ENCODE results near the gene CHRNA7. TPM values are rescaled to one million over a fixed set of nuclear protein-coding genes. Genes with fewer than 3 reads are reported as not detected.

The CHRNA7 gene
- not detected for total RNA-seq
- not detected for polyA plus RNA-seq

- no peak for DNase-seq
- ChIA-PET POLR2A (no interaction called here), CTCF (no interaction called here)
- no peaks in the 10 kb centered on the region for H3K4me1 ChIP-seq (ENCODE audit: insufficient read depth, low read length)
- Mint-ChIP-seq H3K27me3 (peaks cover 46 to 59% of the 10 kb centered on the region in 2 donors), H3K27ac (peak within 1 kb of the TSS in 1 of 8 donors; percentile 10), H3K9me3 (peaks cover 0 to 5% (median 0%) of the 10 kb centered on the region in 5 donors), H3K4me3 (peak within 1 kb of the TSS in 6 of 7 donors; percentile 4 to 86 (median 56)), H3K4me1 (peaks cover 7 to 8% (median 8%) of the 10 kb centered on the region in 3 donors), H3K36me3 (no peaks in the 10 kb centered on the region)
- no peak within 1 kb of the TSS for H3K4me3 ChIP-seq (ENCODE audit: low read length)
- H3K27ac ChIP-seq (ENCODE audit: low read depth, low read length): no peak within 1 kb of the TSS
- H3K9me3 ChIP-seq (ENCODE audit: low read length): no peaks in the 10 kb centered on the region
- H3K36me3 ChIP-seq (ENCODE audit: insufficient read depth, low read length): no peaks in the 10 kb centered on the region
- peaks cover 26% of the 10 kb centered on the region for H3K27me3 ChIP-seq (ENCODE audit: insufficient read depth, low read length, poor library complexity, severe bottlenecking)
Measured at GRCh38 chr15:32029862-32030781, at the start of gene CHRNA7. Gene CHRNA7, plus strand, starts transcription at chr15:32030515. Its CDS starts 80 bp downstream, at chr15:32030595.

- H3K27ac Mint-ChIP-seq: peak overlapping the region in 1 of 8 donors; percentile 84
- Histone ChIP-seq H3K4me3 (ENCODE audit: low read length) (no peak overlapping the region), H3K27me3 (ENCODE audit: insufficient read depth, low read length, poor library complexity, severe bottlenecking) (no peaks in the 10 kb centered on the region), H3K27ac (ENCODE audit: low read depth, low read length) (no peak overlapping the region), H3K36me3 (ENCODE audit: insufficient read depth, low read length) (no peaks in the 10 kb centered on the region), H3K9me3 (ENCODE audit: low read length) (no peaks in the 10 kb centered on the region), H3K4me1 (ENCODE audit: insufficient read depth, low read length) (no peaks in the 10 kb centered on the region)
- no peaks in the 10 kb centered on the region for H3K9me3 Mint-ChIP-seq
- H3K27me3 Mint-ChIP-seq: peaks cover 5% of the 10 kb centered on the region in 2 donors
- ChIA-PET CTCF (interaction anchor here (0.9 kb wide), 1 partner anchor 8 kb away, joined by 5 read pairs; no protein-coding TSS in a partner anchor), POLR2A (no interaction called here)
- H3K4me3 Mint-ChIP-seq: no peak overlapping the region
- peaks cover 0 to 4% (median 0%) of the 10 kb centered on the region in 3 donors for H3K36me3 Mint-ChIP-seq
- DNase-seq: no peak
- H3K4me1 Mint-ChIP-seq: peaks cover 0 to 8% (median 6%) of the 10 kb centered on the region in 3 donors
Measured at GRCh38 chr15:31985607-31986006, 44.7 kb upstream of the CHRNA7 start.

GRCh38 chr15:31993062-31993461 is 37.3 kb upstream of the CHRNA7 start:
- Mint-ChIP-seq H3K4me1 (no peaks in the 10 kb centered on the region), H3K27me3 (peaks cover 8 to 19% of the 10 kb centered on the region in 2 donors), H3K27ac (no peak overlapping the region), H3K9me3 (peaks cover 0 to 3% (median 0%) of the 10 kb centered on the region in 5 donors), H3K4me3 (no peak overlapping the region), H3K36me3 (peaks cover 0 to 4% (median 0%) of the 10 kb centered on the region in 3 donors)
- Histone ChIP-seq H3K27me3 (ENCODE audit: insufficient read depth, low read length, poor library complexity, severe bottlenecking) (no peaks in the 10 kb centered on the region), H3K27ac (ENCODE audit: low read depth, low read length) (no peak overlapping the region), H3K4me3 (ENCODE audit: low read length) (no peak overlapping the region), H3K36me3 (ENCODE audit: insufficient read depth, low read length) (no peaks in the 10 kb centered on the region), H3K9me3 (ENCODE audit: low read length) (no peaks in the 10 kb centered on the region), H3K4me1 (ENCODE audit: insufficient read depth, low read length) (no peaks in the 10 kb centered on the region)
- no peak for DNase-seq
- CTCF ChIA-PET: interaction anchor here (1.0 kb wide), 1 partner anchor 16 kb away, joined by 3 read pairs; no protein-coding TSS in a partner anchor
- POLR2A ChIA-PET: no interaction called here

- Histone ChIP-seq H3K9me3 (ENCODE audit: low read length) (no peaks in the 10 kb centered on the region), H3K36me3 (ENCODE audit: insufficient read depth, low read length) (no peaks in the 10 kb centered on the region), H3K4me3 (ENCODE audit: low read length) (no peak overlapping the region), H3K27me3 (ENCODE audit: insufficient read depth, low read length, poor library complexity, severe bottlenecking) (no peaks in the 10 kb centered on the region), H3K4me1 (ENCODE audit: insufficient read depth, low read length) (no peaks in the 10 kb centered on the region), H3K27ac (ENCODE audit: low read depth, low read length) (no peak overlapping the region)
- Mint-ChIP-seq H3K4me3 (no peak overlapping the region), H3K36me3 (no peaks in the 10 kb centered on the region), H3K4me1 (no peaks in the 10 kb centered on the region), H3K27ac (no peak overlapping the region), H3K9me3 (peaks cover 0 to 3% (median 0%) of the 10 kb centered on the region in 5 donors), H3K27me3 (peaks cover 10 to 33% of the 10 kb centered on the region in 2 donors)
- ChIA-PET POLR2A (no interaction called here), CTCF (no interaction called here)
- DNase-seq: no peak
Measured at GRCh38 chr15:31997711-31998110, 32.6 kb upstream of the CHRNA7 start.

GRCh38 chr15:32003558-32003957 is 26.8 kb upstream of the CHRNA7 start:
- ChIA-PET POLR2A (no interaction called here), CTCF (no interaction called here)
- H3K9me3 Mint-ChIP-seq: no peaks in the 10 kb centered on the region
- no peak for DNase-seq
- H3K4me3 Mint-ChIP-seq: no peak overlapping the region
- peaks cover 8 to 19% of the 10 kb centered on the region in 2 donors for H3K27me3 Mint-ChIP-seq
- Histone ChIP-seq H3K27ac (ENCODE audit: low read depth, low read length) (no peak overlapping the region), H3K27me3 (ENCODE audit: insufficient read depth, low read length, poor library complexity, severe bottlenecking) (no peaks in the 10 kb centered on the region), H3K9me3 (ENCODE audit: low read length) (no peaks in the 10 kb centered on the region), H3K36me3 (ENCODE audit: insufficient read depth, low read length) (no peaks in the 10 kb centered on the region), H3K4me3 (ENCODE audit: low read length) (no peak overlapping the region), H3K4me1 (ENCODE audit: insufficient read depth, low read length) (no peaks in the 10 kb centered on the region)
- no peaks in the 10 kb centered on the region for H3K36me3 Mint-ChIP-seq
- no peaks in the 10 kb centered on the region for H3K4me1 Mint-ChIP-seq
- no peak overlapping the region for H3K27ac Mint-ChIP-seq

- POLR2A ChIA-PET: no interaction called here
- no peak overlapping the region for H3K4me3 Mint-ChIP-seq
- no peaks in the 10 kb centered on the region for H3K36me3 Mint-ChIP-seq
- Histone ChIP-seq H3K27me3 (ENCODE audit: insufficient read depth, low read length, poor library complexity, severe bottlenecking) (no peaks in the 10 kb centered on the region), H3K36me3 (ENCODE audit: insufficient read depth, low read length) (no peaks in the 10 kb centered on the region), H3K9me3 (ENCODE audit: low read length) (no peaks in the 10 kb centered on the region), H3K4me1 (ENCODE audit: insufficient read depth, low read length) (no peaks in the 10 kb centered on the region), H3K27ac (ENCODE audit: low read depth, low read length) (no peak overlapping the region), H3K4me3 (ENCODE audit: low read length) (no peak overlapping the region)
- H3K27ac Mint-ChIP-seq: no peak overlapping the region
- no peaks in the 10 kb centered on the region for H3K9me3 Mint-ChIP-seq
- H3K27me3 Mint-ChIP-seq: peaks cover 8 to 23% of the 10 kb centered on the region in 2 donors
- CTCF ChIA-PET: no interaction called here
- no peaks in the 10 kb centered on the region for H3K4me1 Mint-ChIP-seq
- no peak for DNase-seq
Measured at GRCh38 chr15:32004249-32004648, 26.1 kb upstream of the CHRNA7 start.

- H3K27ac Mint-ChIP-seq: no peak overlapping the region
- POLR2A ChIA-PET: no interaction called here
- peaks cover 8 to 23% of the 10 kb centered on the region in 2 donors for H3K27me3 Mint-ChIP-seq
Measured at GRCh38 chr15:32007355-32007960, 22.9 kb upstream of the CHRNA7 start.

GRCh38 chr15:32014953-32015352 is 15.4 kb upstream of the CHRNA7 start:
- ChIA-PET POLR2A (no interaction called here), CTCF (no interaction called here)
- no peaks in the 10 kb centered on the region for H3K4me1 Mint-ChIP-seq
- peaks cover 15 to 47% of the 10 kb centered on the region in 2 donors for H3K27me3 Mint-ChIP-seq
- H3K4me3 ChIP-seq (ENCODE audit: low read length): no peak overlapping the region
- H3K27ac ChIP-seq (ENCODE audit: low read depth, low read length): no peak overlapping the region
- H3K4me1 ChIP-seq (ENCODE audit: insufficient read depth, low read length): no peaks in the 10 kb centered on the region
- H3K9me3 ChIP-seq (ENCODE audit: low read length): no peaks in the 10 kb centered on the region
- peaks cover 0 to 4% (median 0%) of the 10 kb centered on the region in 5 donors for H3K9me3 Mint-ChIP-seq
- peaks cover 4% of the 10 kb centered on the region for H3K27me3 ChIP-seq (ENCODE audit: insufficient read depth, low read length, poor library complexity, severe bottlenecking)
- H3K36me3 Mint-ChIP-seq: no peaks in the 10 kb centered on the region
- no peak for DNase-seq
- no peak overlapping the region for H3K27ac Mint-ChIP-seq
- H3K36me3 ChIP-seq (ENCODE audit: insufficient read depth, low read length): no peaks in the 10 kb centered on the region
- no peak overlapping the region for H3K4me3 Mint-ChIP-seq

More at GRCh38 chr15:32007355-32007960, 22.9 kb upstream of the CHRNA7 start:
- CTCF ChIA-PET: no interaction called here
- H3K4me3 Mint-ChIP-seq: no peak overlapping the region
- no peaks in the 10 kb centered on the region for H3K36me3 Mint-ChIP-seq
- no peak overlapping the region for H3K4me3 ChIP-seq (ENCODE audit: low read length)
- no peaks in the 10 kb centered on the region for H3K36me3 ChIP-seq (ENCODE audit: insufficient read depth, low read length)
- no peak for DNase-seq
- no peaks in the 10 kb centered on the region for H3K4me1 Mint-ChIP-seq
- H3K9me3 Mint-ChIP-seq: no peaks in the 10 kb centered on the region
- no peaks in the 10 kb centered on the region for H3K4me1 ChIP-seq (ENCODE audit: insufficient read depth, low read length)
- no peaks in the 10 kb centered on the region for H3K27me3 ChIP-seq (ENCODE audit: insufficient read depth, low read length, poor library complexity, severe bottlenecking)
- no peak overlapping the region for H3K27ac ChIP-seq (ENCODE audit: low read depth, low read length)
- H3K9me3 ChIP-seq (ENCODE audit: low read length): no peaks in the 10 kb centered on the region

Data from CD8-positive, alpha-beta memory T cell (primary cell).